ENCODE measurements around the gene MINAR2.

Gene MINAR2

GRCh38 chr5:129807162-129807814 lies 59.4 kb downstream of the MINAR2 start:
- no peak overlapping the region for H3K4me3 ChIP-seq (ENCODE audit: low read depth, low read length)
- no peak for DNase-seq (ENCODE audit: low read depth, low spot score)
- no peak for TF ChIP-seq CTCF (IDR thresholded peaks at IDR 0.05; ENCODE audit: low read depth, low read length)
- in situ Hi-C loops (cut with HindIII; ENCODE audit: low sequenced_read_pairs) = no loop called here

Measured in astrocyte of the spinal cord (primary cell).